Left ventricle myocardium inferior (tissue), 1 donor: ENCODE results near the gene CCDC175. TPM values are rescaled to one million over a fixed set of nuclear protein-coding genes. Genes with fewer than 3 reads are reported as not detected.
A peak's percentile ranks its signal among the peaks of the same experiment; 100 is the strongest.

Experiments
- DNase-seq: peaks from one replicate; pipeline ENCODE4 v3.0.0-alpha.2; 2020
- H3K27ac ChIP-seq: fragments of 200-600 bp; replicated peaks from 2 replicates; pipeline ENCODE4 v1.8.0; 2021
- H3K27me3 ChIP-seq: fragments of 200-600 bp; 2 replicates; pipeline ENCODE4 v1.8.0; 2021; ENCODE audit warnings: low read depth
- H3K36me3 ChIP-seq: fragments of 200-600 bp; 2 replicates; pipeline ENCODE4 v1.8.0; 2021
- H3K4me1 ChIP-seq: fragments of 200-600 bp; 2 replicates; pipeline ENCODE4 v1.8.0; 2021
- H3K4me3 ChIP-seq: fragments of 200-600 bp; 2 replicates; pipeline ENCODE4 v1.8.0; 2021; ENCODE audit warnings: mild to moderate bottlenecking, moderate library complexity
- H3K9me3 ChIP-seq: fragments of 200-600 bp; replicated peaks from 2 replicates; pipeline ENCODE4 v1.8.0; 2021
- intact Hi-C: fragments of 100-400 bp; cut with micrococcal nuclease; formaldehyde crosslinking; loops from one replicate; pipeline ENCODE4 v1.11.0; 2022
- total RNA-seq: library from RNA; stranded (reverse); fragmentation: NEBNext Ultra II Directional; extraction: Animal tissue kit (Norgen Biotek cat#: 25700); gene quantifications from one replicate; pipeline ENCODE4 v1.2.1, GENCODE V29; 2021
- TF ChIP-seq, protein P1 (sequence below): fragments of 200-600 bp; IDR thresholded peaks from 2 replicates; pipeline ENCODE4 v1.8.0; 2021; ENCODE audit warnings: antibody characterized with exemption, mild to moderate bottlenecking, borderline replicate concordance
- donor health status: DM: no; HTN: yes; CAD: no; lungs with severe emphysema.

Gene CCDC175
- total RNA-seq, 1 donor from 2014 or later = not detected

DNA sequence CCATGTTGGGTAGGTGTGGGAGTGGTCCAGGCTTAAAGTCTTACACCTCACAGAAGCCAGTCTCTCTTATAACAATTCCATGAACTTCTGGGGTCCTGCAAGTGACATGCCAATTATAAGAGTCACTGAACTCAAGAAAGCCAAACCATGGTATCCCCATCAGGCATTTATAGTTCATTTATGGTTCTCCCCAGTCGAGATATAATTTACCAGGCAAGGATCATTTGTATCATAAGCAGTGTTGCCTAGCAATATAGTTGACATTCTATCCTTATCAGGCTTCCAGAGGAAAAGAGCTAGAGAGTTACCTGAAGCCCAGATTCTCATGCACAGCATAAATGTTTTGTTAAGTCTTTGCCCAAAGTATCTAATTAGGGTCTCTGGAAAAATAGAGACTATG is 84.2 kb downstream of the CCDC175 start:
- Histone ChIP-seq H3K4me1 (peaks cover 17% of the 10 kb centered on the region), H3K4me3 (no peak overlapping the region), H3K27ac (no peak overlapping the region), H3K9me3 (no peaks in the 10 kb centered on the region), H3K27me3 (no peaks in the 10 kb centered on the region), H3K36me3 (peaks cover 89% of the 10 kb centered on the region)
- TF ChIP-seq, protein P1, sequence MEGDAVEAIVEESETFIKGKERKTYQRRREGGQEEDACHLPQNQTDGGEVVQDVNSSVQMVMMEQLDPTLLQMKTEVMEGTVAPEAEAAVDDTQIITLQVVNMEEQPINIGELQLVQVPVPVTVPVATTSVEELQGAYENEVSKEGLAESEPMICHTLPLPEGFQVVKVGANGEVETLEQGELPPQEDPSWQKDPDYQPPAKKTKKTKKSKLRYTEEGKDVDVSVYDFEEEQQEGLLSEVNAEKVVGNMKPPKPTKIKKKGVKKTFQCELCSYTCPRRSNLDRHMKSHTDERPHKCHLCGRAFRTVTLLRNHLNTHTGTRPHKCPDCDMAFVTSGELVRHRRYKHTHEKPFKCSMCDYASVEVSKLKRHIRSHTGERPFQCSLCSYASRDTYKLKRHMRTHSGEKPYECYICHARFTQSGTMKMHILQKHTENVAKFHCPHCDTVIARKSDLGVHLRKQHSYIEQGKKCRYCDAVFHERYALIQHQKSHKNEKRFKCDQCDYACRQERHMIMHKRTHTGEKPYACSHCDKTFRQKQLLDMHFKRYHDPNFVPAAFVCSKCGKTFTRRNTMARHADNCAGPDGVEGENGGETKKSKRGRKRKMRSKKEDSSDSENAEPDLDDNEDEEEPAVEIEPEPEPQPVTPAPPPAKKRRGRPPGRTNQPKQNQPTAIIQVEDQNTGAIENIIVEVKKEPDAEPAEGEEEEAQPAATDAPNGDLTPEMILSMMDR = no peak
- DNase-seq = no peak
- intact Hi-C loops = no loop called here

GRCh38 chr14:59490756-59491155 is 85.9 kb downstream of the CCDC175 start:
- DNase-seq = no peak
- intact Hi-C loops = no loop called here
- TF ChIP-seq, protein P1 = no peak
- Histone ChIP-seq H3K4me3 (no peak overlapping the region), H3K9me3 (no peaks in the 10 kb centered on the region), H3K36me3 (peaks cover 73% of the 10 kb centered on the region), H3K27ac (no peak overlapping the region), H3K27me3 (no peaks in the 10 kb centered on the region), H3K4me1 (peaks cover 33% of the 10 kb centered on the region)

DNA sequence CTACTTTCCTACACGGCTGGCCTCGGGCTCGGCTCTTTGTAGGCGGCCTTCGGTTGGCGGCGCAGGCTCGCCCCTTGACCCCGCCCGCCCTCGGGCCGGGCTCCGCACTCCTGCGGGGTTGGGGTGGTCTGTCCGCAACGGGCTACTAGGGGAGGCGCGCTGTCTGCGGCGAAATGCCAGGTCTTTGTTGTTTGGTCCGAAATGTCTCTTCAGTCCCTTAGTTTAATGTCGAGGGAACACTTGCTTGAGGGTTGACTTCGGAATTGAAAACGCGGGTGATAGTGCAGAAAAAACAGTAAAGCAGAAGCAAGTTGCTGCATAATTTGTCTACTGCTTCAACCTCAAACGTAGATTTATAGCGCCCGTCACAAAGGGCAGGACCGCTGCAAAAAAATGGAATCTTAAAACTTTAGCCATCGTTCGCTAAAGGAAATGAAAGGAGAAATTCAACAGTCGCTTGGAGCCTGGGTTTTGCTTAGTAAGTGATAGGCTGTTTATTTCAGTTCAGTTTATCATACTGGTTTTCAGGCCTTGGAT is 91.9 kb downstream of the CCDC175 start:
- Histone ChIP-seq H3K4me3 (peak overlapping the region; percentile 79), H3K27me3 (no peaks in the 10 kb centered on the region), H3K9me3 (no peaks in the 10 kb centered on the region), H3K36me3 (peaks cover 18% of the 10 kb centered on the region), H3K4me1 (peaks cover 81% of the 10 kb centered on the region), H3K27ac (peak overlapping the region; percentile 93)
- intact Hi-C loops = no loop called here
- DNase-seq = no peak
- TF ChIP-seq, protein P1 = no peak

- peak within 1 kb of the TSS; percentile 93 for H3K27ac ChIP-seq
- peaks cover 81% of the 10 kb centered on the region for H3K4me1 ChIP-seq
- intact Hi-C loops = no loop called here
- peak; percentile 98 for DNase-seq
- H3K4me3 ChIP-seq = peak within 1 kb of the TSS; percentile 79
- H3K36me3 ChIP-seq = peaks cover 13% of the 10 kb centered on the region
- no peaks in the 10 kb centered on the region for H3K27me3 ChIP-seq
- TF ChIP-seq, protein P1 = peak; percentile 80
- no peaks in the 10 kb centered on the region for H3K9me3 ChIP-seq
Observed at GRCh38 chr14:59483819-59484638, 92.6 kb downstream of the CCDC175 start, which contains the start of the genes JKAMP and L3HYPDH. Gene JKAMP, plus strand, starts transcription at chr14:59484517. Its CDS starts 73 bp downstream, at chr14:59484590. Gene L3HYPDH, minus strand, starts transcription at chr14:59484408. Its CDS starts 92 bp downstream, at chr14:59484316.

DNA sequence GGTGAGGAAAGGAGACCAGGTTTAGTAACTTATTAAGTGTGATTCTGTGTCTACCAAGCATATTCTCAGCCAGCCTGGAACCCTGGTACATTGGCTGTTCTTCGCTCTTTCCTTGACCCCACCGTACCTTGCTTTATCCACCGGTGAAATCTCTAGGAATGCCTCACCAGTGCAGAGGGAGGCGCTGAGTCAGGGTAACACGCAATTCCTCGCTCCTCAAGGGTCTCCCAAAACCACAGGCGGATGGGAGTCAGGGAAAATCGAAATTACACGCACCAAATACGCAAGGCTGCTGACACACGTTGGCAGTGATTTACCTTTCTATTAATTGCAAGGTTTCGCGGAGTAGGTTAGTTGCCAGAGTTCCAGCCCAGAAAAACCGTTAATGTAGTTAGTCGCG is 93.2 kb downstream of the CCDC175 start:
- Histone ChIP-seq H3K4me3 (peak overlapping the region; percentile 79), H3K9me3 (no peaks in the 10 kb centered on the region), H3K4me1 (peaks cover 74% of the 10 kb centered on the region), H3K27ac (peak overlapping the region; percentile 93), H3K27me3 (no peaks in the 10 kb centered on the region), H3K36me3 (peaks cover 13% of the 10 kb centered on the region)
- TF ChIP-seq, protein P1 = no peak
- no peak for DNase-seq
- intact Hi-C loops = no loop called here
